Cerebellar cortex (tissue), 1 donor: ENCODE data around the gene MED9.
A peak's percentile ranks its signal among the peaks of the same experiment; 100 is the strongest.
"Not testable (repeated sequence)": the region's sequence is repeated elsewhere in the genome, so short reads cannot be mapped to it uniquely, and the experiment has no call there.

Experiments used
- DNase-seq: peaks from one replicate; pipeline ENCODE4 v3.0.0-alpha.2; 2015; ENCODE audit warnings: low spot score

MED9 gene

DNA sequence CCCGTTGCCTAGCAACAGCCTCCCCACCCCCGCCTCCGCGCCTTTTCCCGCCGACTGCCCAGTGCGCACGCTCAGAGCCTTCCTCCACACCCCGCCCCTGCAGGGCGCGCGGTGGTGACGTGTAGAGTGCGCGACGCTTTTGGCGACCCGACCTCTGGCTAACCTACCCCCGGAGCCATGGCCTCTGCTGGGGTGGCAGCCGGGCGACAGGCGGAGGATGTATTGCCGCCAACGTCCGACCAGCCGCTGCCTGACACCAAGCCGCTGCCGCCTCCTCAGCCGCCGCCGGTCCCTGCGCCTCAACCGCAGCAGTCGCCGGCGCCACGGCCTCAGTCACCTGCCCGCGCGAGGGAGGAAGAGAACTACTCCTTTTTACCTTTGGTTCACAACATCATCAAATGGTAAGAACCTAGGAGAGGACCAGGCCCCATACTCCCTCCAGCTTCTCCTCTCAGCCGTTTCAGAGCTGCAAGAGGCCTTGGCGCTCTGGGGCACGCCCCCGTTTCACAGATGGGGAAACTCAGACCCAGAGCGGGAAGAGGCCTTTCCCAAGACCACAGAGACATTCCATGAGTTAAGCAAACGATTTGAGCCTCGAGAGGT, at the start of gene MED9:
TSS of gene MED9 (plus strand) at position 136 of the 603 bp plus-strand sequence. CDS start at position 178, 42 bp downstream.
- DNase-seq = peak; percentile 91

- DNase-seq = no peak
These were observed 47.6 kb upstream of the MED9 start for GRCh38 chr17:17429222-17429621.

- DNase-seq = not testable (repeated sequence)
These were observed 45.9 kb upstream of the MED9 start for GRCh38 chr17:17430924-17431323.

DNA sequence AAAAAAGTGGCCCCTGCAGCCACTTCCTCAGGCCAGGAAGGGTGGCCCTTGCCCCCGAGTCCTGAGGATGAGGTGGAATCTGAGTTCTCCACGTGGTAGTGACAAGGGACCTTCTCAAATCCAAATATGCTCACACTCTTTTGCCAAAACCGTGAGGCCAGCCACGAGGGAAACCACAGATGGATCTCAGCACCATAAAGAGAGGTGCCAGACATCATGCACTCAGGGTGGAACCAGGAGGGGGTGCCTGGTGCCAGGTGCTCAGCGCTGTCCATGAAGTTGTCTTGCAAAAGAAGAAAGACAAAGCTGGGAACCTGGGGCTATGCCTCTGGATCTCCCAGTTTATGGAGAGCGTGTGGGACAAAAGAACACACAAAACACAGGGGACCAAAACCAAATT, 45.2 kb upstream of the MED9 start:
- no peak for DNase-seq

GRCh38 chr17:17433000-17433703, 43.6 kb upstream of the MED9 start:
- no peak for DNase-seq

GRCh38 chr17:17434477-17434876, 42.3 kb upstream of the MED9 start:
- no peak for DNase-seq

- no peak for DNase-seq
These were observed 41.5 kb upstream of the MED9 start for GRCh38 chr17:17435323-17435722.

DNA sequence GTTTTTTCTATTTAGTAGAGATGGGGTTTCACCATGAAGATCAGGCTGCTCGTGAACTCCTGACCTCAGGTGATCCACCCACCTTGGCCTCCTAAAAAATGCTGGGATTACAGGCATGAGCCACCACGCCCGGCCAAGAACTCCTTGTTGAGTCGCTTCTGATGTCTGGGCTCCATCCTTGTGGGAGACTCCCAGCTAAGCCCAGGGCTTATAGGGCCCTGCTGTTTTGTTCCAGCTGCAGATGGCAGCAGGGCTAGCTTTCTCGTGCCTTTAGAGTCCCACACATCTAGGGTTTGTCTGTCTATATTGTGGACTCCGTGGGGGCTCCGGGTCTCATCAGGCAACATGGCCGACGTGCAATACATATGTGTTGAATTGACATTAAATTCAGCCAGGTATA, 39.3 kb upstream of the MED9 start:
- no peak for DNase-seq

DNA sequence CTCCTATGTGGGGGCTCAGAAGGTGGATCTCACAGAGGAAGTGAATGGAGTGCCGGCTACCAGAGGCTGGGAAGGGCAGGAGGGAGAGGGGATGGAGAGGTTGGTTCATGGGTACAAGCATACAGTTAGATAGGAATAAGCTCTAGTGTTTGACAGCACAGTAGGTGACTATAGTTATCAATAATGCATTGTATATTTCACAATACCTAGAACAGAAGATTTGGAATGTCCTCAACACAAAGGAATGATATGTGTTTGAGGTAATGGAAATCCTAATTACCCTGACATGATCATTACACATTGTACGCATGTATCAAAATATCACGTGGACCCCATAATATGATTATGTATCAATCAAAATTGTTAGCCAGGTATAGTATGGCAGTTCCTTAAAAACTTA, 38.9 kb upstream of the MED9 start:
- no peak for DNase-seq

DNA sequence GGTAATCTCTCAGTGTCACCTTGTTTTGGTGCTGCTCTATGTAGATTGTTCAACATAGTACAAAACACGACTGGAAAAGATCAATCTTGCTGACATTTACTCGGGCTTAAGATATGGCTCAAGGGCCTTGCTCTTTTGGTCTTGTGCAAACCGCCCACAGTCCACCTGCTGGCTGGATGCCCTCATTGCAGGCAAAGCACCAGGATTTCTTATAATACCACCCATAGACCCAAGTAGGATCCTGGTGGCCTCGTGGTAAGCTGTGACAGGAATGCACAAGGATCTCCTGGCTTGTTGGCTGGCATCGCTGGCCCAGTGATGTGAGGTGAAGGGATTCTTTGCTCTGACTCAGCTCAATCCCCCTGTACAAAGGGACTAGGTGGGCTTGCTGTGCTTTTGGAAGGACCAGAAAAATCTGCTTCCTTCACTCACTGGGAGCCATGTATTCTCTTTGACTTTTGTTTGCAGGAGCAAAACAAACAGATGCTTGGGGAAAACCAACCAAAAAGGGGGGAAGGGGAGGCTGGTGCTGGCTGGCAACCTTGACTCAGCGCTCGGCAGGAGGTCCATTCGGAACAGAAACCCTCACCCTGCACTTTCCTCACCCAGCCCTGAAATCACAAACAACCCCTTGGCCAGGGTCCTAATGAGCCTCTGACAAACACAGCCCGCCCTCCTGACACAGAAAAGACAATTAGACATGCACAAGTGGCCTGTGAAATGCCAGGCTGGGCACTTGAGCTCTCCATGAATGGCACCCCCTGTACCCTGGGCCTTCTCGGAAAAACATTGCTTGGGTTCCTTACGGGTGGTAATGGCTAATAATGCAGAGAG, 36.6 kb upstream of the MED9 start:
- peak; percentile 31 for DNase-seq

DNA sequence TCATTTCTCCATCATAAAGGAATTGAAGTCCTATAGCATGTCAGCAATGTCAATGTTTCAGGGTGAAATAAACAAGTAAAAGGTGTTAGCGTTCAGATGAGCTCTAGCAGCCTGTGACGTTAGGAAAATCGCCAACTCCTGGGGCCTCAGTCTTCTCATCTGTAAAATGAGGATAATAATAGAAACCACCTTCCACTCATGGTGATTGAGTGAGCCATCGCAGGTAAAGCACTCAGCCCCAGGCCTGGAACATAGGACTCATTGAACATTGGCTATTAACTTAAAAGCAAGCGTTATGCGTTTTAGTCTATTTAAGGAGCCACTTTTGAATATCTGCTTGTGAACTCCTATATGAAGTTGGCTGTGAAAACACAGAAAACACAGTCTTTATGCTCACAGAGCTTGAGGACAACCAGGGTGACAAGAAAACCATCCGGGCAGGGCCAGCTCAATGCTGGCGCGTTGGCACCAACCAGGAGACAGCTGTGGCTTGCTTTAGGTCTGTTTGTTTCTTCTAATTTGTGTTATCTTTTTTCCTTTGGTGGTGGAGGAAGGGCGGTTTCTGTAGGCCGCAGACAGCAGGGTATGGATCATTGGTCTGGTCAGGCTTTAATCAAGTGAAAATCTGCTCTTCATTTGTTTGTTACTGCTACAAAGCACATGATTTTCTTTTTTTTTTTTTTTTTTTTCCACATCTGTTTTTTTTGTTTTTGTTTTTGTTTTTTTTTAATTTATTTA, 35.7 kb upstream of the MED9 start:
- DNase-seq = no peak

GRCh38 chr17:17443173-17443572, 33.6 kb upstream of the MED9 start:
- DNase-seq = no peak

DNA sequence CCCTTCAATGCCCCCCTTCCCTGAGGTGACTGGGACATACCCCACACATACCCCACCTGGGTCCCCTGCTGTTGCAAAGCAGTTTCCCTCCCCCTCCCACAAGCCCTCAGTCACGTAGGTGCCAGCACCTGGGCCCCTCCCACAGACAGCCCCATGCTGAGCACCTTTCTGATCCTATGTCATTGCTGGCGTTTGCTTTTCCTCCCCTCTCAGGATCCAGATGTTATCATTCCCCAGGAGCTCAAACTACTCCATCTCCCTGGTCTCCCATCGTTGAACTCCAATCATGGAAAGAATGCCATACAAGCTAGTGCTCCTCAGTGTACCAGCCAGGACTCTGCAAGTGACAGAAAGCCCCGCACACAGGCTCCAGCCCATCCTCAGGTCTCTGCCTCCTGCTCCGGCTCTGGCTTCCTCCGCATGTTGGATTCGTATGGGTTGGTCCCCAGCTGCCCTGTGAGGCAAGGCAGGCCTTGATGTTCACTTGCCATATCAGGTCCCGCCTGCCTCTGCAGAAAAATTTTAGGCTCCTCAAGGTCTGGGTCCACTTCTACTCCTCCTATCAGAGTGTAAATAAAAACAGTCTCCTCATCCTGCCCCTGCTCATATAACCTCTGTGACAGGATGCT, 31.4 kb upstream of the MED9 start:
- no peak for DNase-seq

- DNase-seq = peak; percentile 44
These were observed 30.7 kb upstream of the MED9 start for GRCh38 chr17:17445925-17446665.

GRCh38 chr17:17446666-17447155, 30.1 kb upstream of the MED9 start:
- DNase-seq = no peak

DNA sequence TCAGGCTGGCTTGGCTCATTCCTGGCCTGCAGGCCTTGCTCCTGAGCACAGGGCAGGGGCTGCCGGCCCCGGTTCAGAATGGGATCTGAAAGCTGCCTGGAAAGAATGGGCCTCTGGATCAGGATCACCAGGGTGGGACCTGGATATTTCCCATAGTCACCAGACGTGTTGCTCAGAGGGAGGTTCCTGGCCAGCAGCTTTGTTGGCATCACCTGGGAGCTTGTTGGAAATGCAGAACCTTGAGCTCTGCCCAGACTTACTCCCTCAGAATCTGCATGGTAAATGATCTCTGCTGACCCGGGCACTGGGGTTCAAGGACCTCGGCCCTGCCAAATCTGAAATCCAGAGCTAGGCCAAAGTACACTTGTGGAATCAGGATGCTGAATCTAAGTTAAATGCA, 29.5 kb upstream of the MED9 start:
- peak; percentile 77 for DNase-seq

DNA sequence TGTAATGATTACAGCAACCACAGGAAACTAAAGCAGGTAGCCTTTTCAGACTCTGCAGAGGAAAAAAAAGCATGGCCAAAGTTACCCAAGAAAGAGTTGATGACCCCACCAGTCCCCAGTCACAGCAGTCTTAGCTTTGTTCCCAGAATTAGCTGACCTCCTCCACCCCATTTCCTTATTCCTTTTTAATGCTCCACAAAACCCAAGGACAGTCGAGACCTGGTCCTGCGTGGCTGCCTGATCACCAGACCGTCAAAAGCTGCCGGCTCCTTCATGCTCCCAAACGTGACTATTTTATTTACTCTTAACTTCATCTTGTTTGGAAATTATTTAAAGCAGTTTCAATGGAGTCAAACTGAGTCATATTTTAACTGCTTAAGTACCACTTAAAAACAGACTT, 28.7 kb upstream of the MED9 start:
- DNase-seq = no peak

- no peak for DNase-seq
These were observed 28.1 kb upstream of the MED9 start for GRCh38 chr17:17448723-17449122.

GRCh38 chr17:17453088-17453487, 23.7 kb upstream of the MED9 start:
- no peak for DNase-seq

DNA sequence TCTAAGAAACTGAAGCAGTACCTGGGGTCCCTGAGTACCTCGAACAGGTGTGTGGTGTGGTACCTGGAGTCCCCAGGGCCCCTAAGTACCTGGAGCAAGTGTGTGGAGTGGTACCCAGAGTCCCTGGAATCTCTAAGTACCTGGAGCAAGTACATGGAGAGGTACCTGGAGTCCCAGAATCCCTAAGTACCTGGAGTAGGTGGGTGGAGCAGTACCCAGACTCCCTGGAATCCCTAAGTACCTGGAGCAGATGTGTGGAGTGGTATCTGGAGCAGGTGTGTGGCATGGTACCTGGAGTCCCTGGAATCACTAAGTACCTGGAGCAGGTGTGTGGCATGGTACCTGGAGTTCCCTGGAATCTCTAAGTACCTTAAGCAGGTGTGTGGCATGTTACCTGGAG, 22.5 kb upstream of the MED9 start:
- no peak for DNase-seq

DNA sequence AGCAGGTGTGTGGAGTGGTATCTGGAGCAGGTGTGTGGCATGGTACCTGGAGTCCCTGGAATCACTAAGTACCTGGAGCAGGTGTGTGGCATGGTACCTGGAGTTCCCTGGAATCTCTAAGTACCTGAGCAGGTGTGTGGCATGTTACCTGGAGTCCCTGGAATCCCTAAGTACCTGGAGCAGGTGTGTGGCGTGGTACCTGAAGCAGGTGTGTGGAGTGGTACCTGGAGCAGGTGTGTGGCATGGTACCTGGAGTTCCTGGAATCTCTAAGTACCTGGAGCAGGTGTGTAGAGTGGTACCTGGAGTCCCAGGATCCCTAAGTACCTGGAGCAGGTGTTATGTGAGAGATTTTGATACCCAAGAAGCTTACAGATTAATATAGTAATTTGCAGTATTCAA, 22.1 kb upstream of the MED9 start:
- not testable (repeated sequence) for DNase-seq
